Neural cell (in vitro differentiated cells): ENCODE data around the gene FNBP1. TPM values are rescaled to one million over a fixed set of nuclear protein-coding genes. Genes with fewer than 3 reads are reported as not detected.
"Not testable (repeated sequence)": the region's sequence is repeated elsewhere in the genome, so short reads cannot be mapped to it uniquely, and the experiment has no call there.

Experiments used
- H2AFZ ChIP-seq: fragments of 200-600, 300-800 bp; sonication (generic), shearing (Covaris generic); 2 replicates; pipeline ENCODE4 v1.6.0; 2014; ENCODE audit warnings: low read depth, mild to moderate bottlenecking, antibody characterized with exemption, low read length, moderate library complexity
- H3F3A ChIP-seq: fragments of 200-600 bp; shearing (Covaris generic); 2 replicates; pipeline ENCODE4 v1.6.1; 2016; ENCODE audit warnings: mild to moderate bottlenecking, moderate library complexity, mixed read lengths, antibody characterized with exemption, low read length; ENCODE audit not compliant: insufficient read depth, poor library complexity, severe bottlenecking
- H3K27ac ChIP-seq: fragments of 200-600, 300-800 bp; sonication (generic), shearing (Covaris generic); 2 replicates; pipeline ENCODE4 v1.5.1; 2014; ENCODE audit warnings: mild to moderate bottlenecking, low read length, moderate library complexity
- H3K27me3 ChIP-seq: fragments of 300-800, 200-600 bp; sonication (generic), shearing (Covaris generic); 2 replicates; pipeline ENCODE4 v1.6.0; 2014; ENCODE audit warnings: mild to moderate bottlenecking, low read depth, low read length, moderate library complexity; ENCODE audit not compliant: insufficient read depth
- H3K36me3 ChIP-seq: fragments of 300-800, 200-600 bp; sonication (generic), shearing (Covaris generic); 2 replicates; pipeline ENCODE4 v1.5.1; 2014; ENCODE audit warnings: mild to moderate bottlenecking, antibody characterized with exemption, low read length, moderate library complexity; ENCODE audit not compliant: insufficient read depth
- H3K4me2 ChIP-seq: fragments of 300-800, 200-600 bp; sonication (generic), shearing (Covaris generic); 2 replicates; pipeline ENCODE4 v1.6.0; 2014; ENCODE audit warnings: mild to moderate bottlenecking, low read length
- H3K4me3 ChIP-seq: fragments of 300-800, 200-600 bp; sonication (generic), shearing (Covaris generic); 2 replicates; pipeline ENCODE4 v1.5.1; 2014; ENCODE audit warnings: mild to moderate bottlenecking, low read length, moderate library complexity
- H3K79me2 ChIP-seq: fragments of 200-600 bp; shearing (Covaris generic); replicated peaks from 2 replicates; pipeline ENCODE4 v1.6.0; 2014; ENCODE audit warnings: mild to moderate bottlenecking, low read length, moderate library complexity; ENCODE audit not compliant: insufficient read depth
- H3K9ac ChIP-seq: fragments of 300-800, 200-600 bp; sonication (generic), shearing (Covaris generic); 2 replicates; pipeline ENCODE4 v1.6.1; 2016; ENCODE audit warnings: mild to moderate bottlenecking, low read length, mixed read lengths
- H3K9me2 ChIP-seq: fragments of 200-600 bp; shearing (Covaris generic); 2 replicates; pipeline ENCODE4 v1.6.1; 2016; ENCODE audit warnings: mild to moderate bottlenecking, low read length, mixed read lengths; ENCODE audit not compliant: insufficient read depth
- H3K9me3 ChIP-seq: fragments of 200-600, 300-800 bp; sonication (generic), shearing (Covaris generic); 2 replicates; pipeline ENCODE4 v1.6.1; 2016; ENCODE audit warnings: mild to moderate bottlenecking, mixed run types, low read length, moderate library complexity, mixed read lengths
- H4K20me1 ChIP-seq: fragments of 200-600 bp; shearing (Covaris generic); 2 replicates; pipeline ENCODE4 v1.6.1; 2016; ENCODE audit warnings: mild to moderate bottlenecking, mixed run types; ENCODE audit not compliant: insufficient read depth
- EP300 ChIP-seq: fragments of 450-650 bp; conservative IDR thresholded peaks from 2 replicates; pipeline ENCODE4 v1.6.1; 2014; ENCODE audit warnings: antibody characterized with exemption, mild to moderate bottlenecking, moderate library complexity; ENCODE audit not compliant: poor library complexity, severe bottlenecking
- EZH2 ChIP-seq: fragments of 200-600, 300-800 bp; shearing (Covaris generic), sonication (generic); IDR thresholded peaks from 2 replicates; pipeline ENCODE4 v1.6.1; 2014; ENCODE audit warnings: antibody characterized with exemption, low read length, borderline replicate concordance, mild to moderate bottlenecking; ENCODE audit not compliant: insufficient read depth, poor library complexity, severe bottlenecking
- MXI1 ChIP-seq: fragments of 450-650 bp; conservative IDR thresholded peaks from 2 replicates; pipeline ENCODE4 v1.6.1; 2014; ENCODE audit warnings: antibody characterized with exemption, mild to moderate bottlenecking; ENCODE audit not compliant: poor library complexity, severe bottlenecking
- POLR2AphosphoS5 ChIP-seq: IDR thresholded peaks from 2 replicates; pipeline ENCODE4 v1.6.1; 2012
- RAD21 ChIP-seq: fragments of 450-650 bp; conservative IDR thresholded peaks from 2 replicates; pipeline ENCODE4 v1.6.1; 2014; ENCODE audit warnings: antibody characterized with exemption, mild to moderate bottlenecking, moderate library complexity
- SMC3 ChIP-seq: fragments of 450-650 bp; conservative IDR thresholded peaks from 2 replicates; pipeline ENCODE4 v1.6.1; 2014; ENCODE audit warnings: antibody characterized with exemption, mild to moderate bottlenecking, moderate library complexity; ENCODE audit not compliant: poor library complexity
- TAF1 ChIP-seq: IDR thresholded peaks from 2 replicates; pipeline ENCODE4 v1.6.1; 2012; ENCODE audit warnings: low read depth
- polyA plus RNA-seq: library from polyadenylated mRNA; depleted of rRNA; stranded (reverse); fragments of >200 nt; gene quantifications from 2 replicates; pipeline ENCODE4 v1.2.3, GENCODE V29; 2014
- TF ChIP-seq, protein P1 (sequence below): IDR thresholded peaks from 2 replicates; pipeline ENCODE4 v1.6.1; 2012; ENCODE audit warnings: borderline replicate concordance
- TF ChIP-seq, protein P2 (sequence below): fragments of 450-650 bp; IDR thresholded peaks from 2 replicates; pipeline ENCODE4 v1.5.1; 2014; ENCODE audit warnings: antibody characterized with exemption, mild to moderate bottlenecking, moderate library complexity; ENCODE audit not compliant: poor library complexity, severe bottlenecking

Gene FNBP1
- polyA plus RNA-seq, 1 donor from 2014 or later = 16.6 TPM

GRCh38 chr9:130013326-130013725, 29.7 kb downstream of the FNBP1 start:
- no peak overlapping the region for H3K9ac ChIP-seq
- H3K4me2 ChIP-seq = no peak overlapping the region
- no peaks in the 10 kb centered on the region for H3F3A ChIP-seq
- peaks cover 4% of the 10 kb centered on the region for H3K79me2 ChIP-seq
- H3K27me3 ChIP-seq = no peaks in the 10 kb centered on the region
- H3K27ac ChIP-seq = no peak overlapping the region
- no peaks in the 10 kb centered on the region for H3K36me3 ChIP-seq
- TF ChIP-seq EP300 (no peak), EZH2 (no peak), MXI1 (no peak), POLR2AphosphoS5 (no peak), RAD21 (no peak), TAF1 (no peak), SMC3 (no peak)
- TF ChIP-seq, protein P1, sequence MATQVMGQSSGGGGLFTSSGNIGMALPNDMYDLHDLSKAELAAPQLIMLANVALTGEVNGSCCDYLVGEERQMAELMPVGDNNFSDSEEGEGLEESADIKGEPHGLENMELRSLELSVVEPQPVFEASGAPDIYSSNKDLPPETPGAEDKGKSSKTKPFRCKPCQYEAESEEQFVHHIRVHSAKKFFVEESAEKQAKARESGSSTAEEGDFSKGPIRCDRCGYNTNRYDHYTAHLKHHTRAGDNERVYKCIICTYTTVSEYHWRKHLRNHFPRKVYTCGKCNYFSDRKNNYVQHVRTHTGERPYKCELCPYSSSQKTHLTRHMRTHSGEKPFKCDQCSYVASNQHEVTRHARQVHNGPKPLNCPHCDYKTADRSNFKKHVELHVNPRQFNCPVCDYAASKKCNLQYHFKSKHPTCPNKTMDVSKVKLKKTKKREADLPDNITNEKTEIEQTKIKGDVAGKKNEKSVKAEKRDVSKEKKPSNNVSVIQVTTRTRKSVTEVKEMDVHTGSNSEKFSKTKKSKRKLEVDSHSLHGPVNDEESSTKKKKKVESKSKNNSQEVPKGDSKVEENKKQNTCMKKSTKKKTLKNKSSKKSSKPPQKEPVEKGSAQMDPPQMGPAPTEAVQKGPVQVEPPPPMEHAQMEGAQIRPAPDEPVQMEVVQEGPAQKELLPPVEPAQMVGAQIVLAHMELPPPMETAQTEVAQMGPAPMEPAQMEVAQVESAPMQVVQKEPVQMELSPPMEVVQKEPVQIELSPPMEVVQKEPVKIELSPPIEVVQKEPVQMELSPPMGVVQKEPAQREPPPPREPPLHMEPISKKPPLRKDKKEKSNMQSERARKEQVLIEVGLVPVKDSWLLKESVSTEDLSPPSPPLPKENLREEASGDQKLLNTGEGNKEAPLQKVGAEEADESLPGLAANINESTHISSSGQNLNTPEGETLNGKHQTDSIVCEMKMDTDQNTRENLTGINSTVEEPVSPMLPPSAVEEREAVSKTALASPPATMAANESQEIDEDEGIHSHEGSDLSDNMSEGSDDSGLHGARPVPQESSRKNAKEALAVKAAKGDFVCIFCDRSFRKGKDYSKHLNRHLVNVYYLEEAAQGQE = no peak
- TF ChIP-seq, protein P2, sequence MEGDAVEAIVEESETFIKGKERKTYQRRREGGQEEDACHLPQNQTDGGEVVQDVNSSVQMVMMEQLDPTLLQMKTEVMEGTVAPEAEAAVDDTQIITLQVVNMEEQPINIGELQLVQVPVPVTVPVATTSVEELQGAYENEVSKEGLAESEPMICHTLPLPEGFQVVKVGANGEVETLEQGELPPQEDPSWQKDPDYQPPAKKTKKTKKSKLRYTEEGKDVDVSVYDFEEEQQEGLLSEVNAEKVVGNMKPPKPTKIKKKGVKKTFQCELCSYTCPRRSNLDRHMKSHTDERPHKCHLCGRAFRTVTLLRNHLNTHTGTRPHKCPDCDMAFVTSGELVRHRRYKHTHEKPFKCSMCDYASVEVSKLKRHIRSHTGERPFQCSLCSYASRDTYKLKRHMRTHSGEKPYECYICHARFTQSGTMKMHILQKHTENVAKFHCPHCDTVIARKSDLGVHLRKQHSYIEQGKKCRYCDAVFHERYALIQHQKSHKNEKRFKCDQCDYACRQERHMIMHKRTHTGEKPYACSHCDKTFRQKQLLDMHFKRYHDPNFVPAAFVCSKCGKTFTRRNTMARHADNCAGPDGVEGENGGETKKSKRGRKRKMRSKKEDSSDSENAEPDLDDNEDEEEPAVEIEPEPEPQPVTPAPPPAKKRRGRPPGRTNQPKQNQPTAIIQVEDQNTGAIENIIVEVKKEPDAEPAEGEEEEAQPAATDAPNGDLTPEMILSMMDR = no peak
- no peak overlapping the region for H2AFZ ChIP-seq
- no peak overlapping the region for H3K4me3 ChIP-seq
- no peaks in the 10 kb centered on the region for H3K9me2 ChIP-seq
- no peaks in the 10 kb centered on the region for H4K20me1 ChIP-seq
- H3K9me3 ChIP-seq = no peaks in the 10 kb centered on the region

DNA sequence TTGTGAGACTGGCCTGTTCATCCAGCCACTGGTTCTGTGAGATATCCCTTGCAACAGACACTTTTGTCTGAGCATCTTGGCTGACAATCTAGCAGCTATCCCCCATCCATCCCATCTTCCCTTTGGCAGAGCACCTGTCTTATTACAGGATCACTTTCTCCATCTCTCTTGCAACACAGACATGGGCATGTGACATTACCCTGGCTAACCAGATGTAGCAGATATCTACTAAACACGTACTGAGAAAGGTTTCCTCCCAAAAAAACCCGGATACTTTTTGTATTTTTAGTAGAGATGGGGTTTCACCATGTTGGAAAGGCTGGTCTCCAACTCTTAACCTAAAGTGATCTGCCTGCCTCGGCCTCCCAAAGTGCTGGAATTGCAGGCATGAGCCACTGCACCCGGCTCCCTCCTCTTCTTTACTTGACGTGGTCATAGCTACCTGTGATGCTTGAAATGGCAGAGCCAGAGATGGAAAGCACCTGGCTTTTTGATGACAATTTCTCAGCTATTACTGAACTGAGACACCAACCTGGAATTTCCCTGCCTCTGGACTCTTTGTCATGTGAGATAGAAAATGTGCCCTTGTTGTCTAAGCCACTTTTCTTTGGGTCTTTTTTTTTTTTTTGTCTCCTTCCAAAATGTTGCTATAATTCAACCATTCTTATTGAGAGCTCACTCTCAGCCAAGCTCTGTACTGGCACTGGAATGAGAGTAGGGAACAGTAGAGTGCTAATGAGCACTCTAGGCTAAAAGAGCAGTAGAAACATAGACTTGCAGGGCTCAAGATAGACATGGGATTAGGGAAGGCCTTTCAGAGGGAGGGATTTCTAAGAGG, 32.6 kb downstream of the FNBP1 start:
- no peak overlapping the region for H3K4me2 ChIP-seq
- H3K27ac ChIP-seq = no peak overlapping the region
- H3K36me3 ChIP-seq = no peaks in the 10 kb centered on the region
- H3K4me3 ChIP-seq = no peak overlapping the region
- no peak overlapping the region for H3K9ac ChIP-seq
- no peaks in the 10 kb centered on the region for H3K9me2 ChIP-seq
- TF ChIP-seq EZH2 = no peak
- TF ChIP-seq, protein P1 = no peak
- TF ChIP-seq POLR2AphosphoS5 = no peak
- TF ChIP-seq, protein P2 = no peak
- TF ChIP-seq SMC3 = no peak
- TF ChIP-seq MXI1 = no peak
- no peak for TF ChIP-seq TAF1
- TF ChIP-seq RAD21 = no peak
- no peaks in the 10 kb centered on the region for H4K20me1 ChIP-seq
- no peaks in the 10 kb centered on the region for H3K9me3 ChIP-seq
- no peak overlapping the region for H2AFZ ChIP-seq
- no peaks in the 10 kb centered on the region for H3F3A ChIP-seq
- H3K79me2 ChIP-seq = peaks cover 4% of the 10 kb centered on the region
- no peaks in the 10 kb centered on the region for H3K27me3 ChIP-seq

GRCh38 chr9:130009546-130009945, 33.4 kb downstream of the FNBP1 start:
- H3K9me2 ChIP-seq, H3K9ac ChIP-seq, H3K27me3 ChIP-seq, H3K9me3 ChIP-seq, H3F3A ChIP-seq, H2AFZ ChIP-seq, H3K27ac ChIP-seq, H3K4me3 ChIP-seq, H3K4me2 ChIP-seq, H3K79me2 ChIP-seq, H4K20me1 ChIP-seq, H3K36me3 ChIP-seq: not testable (repeated sequence)
